KMS-11 (cell line): Measurements from ENCODE around the gene STK32B.

Experiments
- H2AFZ ChIP-seq: fragments of 200-600 bp; sonication (generic); 2 replicates; pipeline ENCODE4 v1.6.1; 2016; ENCODE audit warnings: antibody characterized with exemption, mixed run types, low read depth
- H3K27ac ChIP-seq: fragments of 200-600 bp; sonication (generic); 2 replicates; pipeline ENCODE4 v1.6.1; 2016; ENCODE audit warnings: mild to moderate bottlenecking, mixed run types
- H3K27me3 ChIP-seq: fragments of 200-600 bp; sonication (generic); 2 replicates; pipeline ENCODE4 v1.6.1; 2017; ENCODE audit warnings: mild to moderate bottlenecking, low read depth, mixed run types, moderate library complexity; ENCODE audit not compliant: insufficient read depth
- H3K36me3 ChIP-seq: fragments of 200-600 bp; sonication (generic); 2 replicates; pipeline ENCODE4 v1.6.1; 2017; ENCODE audit warnings: mild to moderate bottlenecking, mixed run types; ENCODE audit not compliant: insufficient read depth
- H3K4me1 ChIP-seq: fragments of 200-600 bp; sonication (generic); 2 replicates; pipeline ENCODE4 v1.6.1; 2016; ENCODE audit warnings: mild to moderate bottlenecking, low read depth, mixed run types; ENCODE audit not compliant: poor library complexity, severe bottlenecking
- H3K4me2 ChIP-seq: fragments of 200-600 bp; sonication (generic); 2 replicates; pipeline ENCODE4 v1.7.0; 2016; ENCODE audit warnings: mild to moderate bottlenecking, mixed run types
- H3K4me3 ChIP-seq: fragments of 200-600 bp; sonication (generic); IDR thresholded peaks from 2 replicates; pipeline ENCODE4 v1.6.1; 2017; ENCODE audit warnings: low read depth, low read length, mixed read lengths; ENCODE audit not compliant: insufficient read depth
- H3K79me2 ChIP-seq: fragments of 200-600 bp; sonication (generic); 2 replicates; pipeline ENCODE4 v1.6.1; 2016; ENCODE audit warnings: low read depth, mixed run types; ENCODE audit not compliant: insufficient read depth
- H3K9ac ChIP-seq: fragments of 200-600 bp; sonication (generic); 2 replicates; pipeline ENCODE4 v1.6.1; 2016; ENCODE audit warnings: mild to moderate bottlenecking, mixed run types
- H4K20me1 ChIP-seq: fragments of 200-600 bp; sonication (generic); 2 replicates; pipeline ENCODE4 v1.6.1; 2016; ENCODE audit warnings: mild to moderate bottlenecking, mixed run types; ENCODE audit not compliant: insufficient read depth
- TF ChIP-seq, protein P1 (sequence below): fragments of 200-600 bp; sonication (generic); conservative IDR thresholded peaks from 2 replicates; pipeline ENCODE4 v1.6.1; 2017; ENCODE audit warnings: low read depth, mild to moderate bottlenecking, antibody characterized with exemption, low read length, moderate library complexity, mixed read lengths

STK32B gene

DNA sequence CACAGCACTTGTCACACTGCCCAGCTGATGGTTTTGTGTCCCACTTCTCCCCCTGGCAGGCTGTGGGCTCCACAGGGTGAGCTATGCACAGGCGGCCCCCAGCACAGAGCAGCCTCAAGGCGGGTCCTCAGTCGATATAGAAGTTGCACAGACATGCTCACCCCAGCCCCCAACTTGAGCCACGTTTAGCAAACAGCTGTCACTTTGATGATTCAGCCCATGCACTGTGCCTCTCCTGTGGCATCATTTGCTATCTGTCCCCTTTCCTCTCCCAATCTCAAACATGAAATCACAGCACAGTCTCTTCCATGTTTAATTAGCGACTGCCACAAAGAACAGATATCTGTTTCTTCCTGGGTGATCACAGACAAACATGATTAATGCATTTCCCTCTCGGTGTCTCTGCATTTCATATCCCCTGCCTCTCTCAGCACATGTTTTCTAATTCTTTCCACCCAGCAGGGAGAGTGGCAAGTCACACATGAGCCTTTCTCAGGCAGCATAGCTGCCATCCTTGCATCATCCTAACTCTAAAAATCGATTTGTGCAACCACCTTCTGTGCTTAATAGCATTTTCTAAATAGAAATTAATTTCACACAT lies 452.2 kb downstream of the STK32B start:
- Histone ChIP-seq H4K20me1 (no peaks in the 10 kb centered on the region), H3K27me3 (no peaks in the 10 kb centered on the region), H3K9ac (no peak overlapping the region), H3K27ac (no peak overlapping the region), H3K4me2 (no peak overlapping the region), H3K4me1 (no peaks in the 10 kb centered on the region), H3K4me3 (no peak overlapping the region), H2AFZ (no peak overlapping the region), H3K79me2 (no peaks in the 10 kb centered on the region), H3K36me3 (no peaks in the 10 kb centered on the region)
- TF ChIP-seq, protein P1, sequence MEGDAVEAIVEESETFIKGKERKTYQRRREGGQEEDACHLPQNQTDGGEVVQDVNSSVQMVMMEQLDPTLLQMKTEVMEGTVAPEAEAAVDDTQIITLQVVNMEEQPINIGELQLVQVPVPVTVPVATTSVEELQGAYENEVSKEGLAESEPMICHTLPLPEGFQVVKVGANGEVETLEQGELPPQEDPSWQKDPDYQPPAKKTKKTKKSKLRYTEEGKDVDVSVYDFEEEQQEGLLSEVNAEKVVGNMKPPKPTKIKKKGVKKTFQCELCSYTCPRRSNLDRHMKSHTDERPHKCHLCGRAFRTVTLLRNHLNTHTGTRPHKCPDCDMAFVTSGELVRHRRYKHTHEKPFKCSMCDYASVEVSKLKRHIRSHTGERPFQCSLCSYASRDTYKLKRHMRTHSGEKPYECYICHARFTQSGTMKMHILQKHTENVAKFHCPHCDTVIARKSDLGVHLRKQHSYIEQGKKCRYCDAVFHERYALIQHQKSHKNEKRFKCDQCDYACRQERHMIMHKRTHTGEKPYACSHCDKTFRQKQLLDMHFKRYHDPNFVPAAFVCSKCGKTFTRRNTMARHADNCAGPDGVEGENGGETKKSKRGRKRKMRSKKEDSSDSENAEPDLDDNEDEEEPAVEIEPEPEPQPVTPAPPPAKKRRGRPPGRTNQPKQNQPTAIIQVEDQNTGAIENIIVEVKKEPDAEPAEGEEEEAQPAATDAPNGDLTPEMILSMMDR = no peak

DNA sequence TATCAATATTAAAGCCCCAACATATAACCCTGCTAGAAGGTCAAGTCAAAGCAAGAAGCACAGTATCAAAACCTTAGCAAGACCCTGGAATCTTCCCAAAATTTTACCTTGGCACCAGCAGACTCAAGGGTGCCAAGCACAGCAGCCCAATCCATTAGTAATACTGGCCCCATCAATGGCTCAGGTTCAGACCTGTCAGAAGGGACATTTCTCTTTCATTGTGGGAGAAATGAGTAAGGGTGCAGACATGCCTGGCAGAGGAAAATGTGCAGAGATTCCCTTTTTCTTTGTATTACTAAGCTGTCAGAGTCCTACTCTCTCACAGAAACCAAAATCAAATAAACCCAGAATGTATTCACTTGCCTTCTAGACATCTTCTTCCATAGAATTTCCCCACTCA lies 453.2 kb downstream of the STK32B start:
- TF ChIP-seq, protein P1 = no peak
- H3K4me1 ChIP-seq = no peaks in the 10 kb centered on the region
- no peaks in the 10 kb centered on the region for H3K36me3 ChIP-seq
- no peak overlapping the region for H3K9ac ChIP-seq
- no peak overlapping the region for H3K27ac ChIP-seq
- no peaks in the 10 kb centered on the region for H3K79me2 ChIP-seq
- H2AFZ ChIP-seq = no peak overlapping the region
- H3K4me3 ChIP-seq = no peak overlapping the region
- no peaks in the 10 kb centered on the region for H3K27me3 ChIP-seq
- H3K4me2 ChIP-seq = no peak overlapping the region
- no peaks in the 10 kb centered on the region for H4K20me1 ChIP-seq

DNA sequence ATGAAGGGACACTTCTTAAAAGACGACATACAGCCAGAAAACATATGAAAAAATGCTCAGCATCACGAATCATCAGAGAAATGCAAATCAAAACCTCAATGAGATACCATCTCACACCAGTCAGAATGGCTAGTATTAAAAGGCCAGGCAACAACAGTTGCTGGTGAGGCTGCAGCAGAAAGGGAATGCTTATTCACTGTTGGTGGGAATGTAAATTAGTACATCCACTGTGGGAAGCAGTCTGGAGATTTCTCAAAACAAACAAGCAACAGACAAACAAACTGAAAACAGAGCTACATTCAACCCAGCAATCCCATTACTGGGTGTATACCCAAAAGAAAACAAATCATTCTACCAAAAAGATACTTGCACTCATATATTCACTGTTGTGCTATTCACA lies 459.2 kb downstream of the STK32B start:
- Histone ChIP-seq H3K9ac (no peak overlapping the region), H3K4me3 (no peak overlapping the region), H3K79me2 (no peaks in the 10 kb centered on the region), H3K27ac (no peak overlapping the region), H3K36me3 (no peaks in the 10 kb centered on the region), H2AFZ (no peak overlapping the region), H3K4me1 (no peaks in the 10 kb centered on the region), H4K20me1 (no peaks in the 10 kb centered on the region), H3K4me2 (no peak overlapping the region), H3K27me3 (no peaks in the 10 kb centered on the region)
- TF ChIP-seq, protein P1 = no peak

DNA sequence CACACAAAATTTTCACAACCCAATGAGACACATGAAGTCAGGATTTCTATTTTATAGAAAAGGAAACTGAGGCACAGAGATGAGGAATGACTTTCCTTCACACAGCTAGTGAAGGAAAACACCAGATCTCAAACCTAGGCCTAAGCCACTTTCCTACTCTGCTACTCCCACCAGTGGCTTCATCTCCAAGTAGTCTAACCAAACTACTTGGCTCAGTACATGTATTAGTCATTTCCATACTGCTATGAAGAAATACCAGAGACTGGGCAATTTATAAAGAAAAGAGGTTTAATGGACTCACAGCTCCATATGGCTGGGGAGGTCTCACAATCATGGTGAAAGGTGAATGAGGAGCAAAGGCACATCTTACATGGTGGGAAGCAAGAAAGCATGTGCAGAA lies 460.5 kb downstream of the STK32B start:
- H3K27ac ChIP-seq = no peak overlapping the region
- no peak overlapping the region for H3K4me3 ChIP-seq
- no peak overlapping the region for H2AFZ ChIP-seq
- no peak overlapping the region for H3K9ac ChIP-seq
- no peak overlapping the region for H3K4me2 ChIP-seq
- no peaks in the 10 kb centered on the region for H3K4me1 ChIP-seq
- no peaks in the 10 kb centered on the region for H3K27me3 ChIP-seq
- H3K79me2 ChIP-seq = no peaks in the 10 kb centered on the region
- H4K20me1 ChIP-seq = no peaks in the 10 kb centered on the region
- TF ChIP-seq, protein P1 = no peak
- no peaks in the 10 kb centered on the region for H3K36me3 ChIP-seq
